Transverse colon (tissue), 3 donors: ENCODE results near the gene FAM83G.

ENCODE experiments used
- CTCF ChIP-seq, 5 experiments: fragments of 200-600 bp in 3 of 5; fragments of 450-650 bp in 2 of 5; sonication (generic) in 3 of 5; IDR thresholded peaks; 1 replicate in 2 of 5; 2 replicates in 3 of 5; pipeline ENCODE4 v1.5.1; 2016 to 2017; ENCODE audit warnings: antibody characterized with exemption in 5 of 5, inconsistent platforms in 3 of 5, mild to moderate bottlenecking in 2 of 5, moderate library complexity in 1 of 5
- POLR2A ChIP-seq: fragments of 450-650 bp; IDR thresholded peaks from one replicate; pipeline ENCODE4 v1.6.1; 2016; ENCODE audit warnings: antibody characterized with exemption, mild to moderate bottlenecking, moderate library complexity

- TF ChIP-seq CTCF (IDR thresholded peaks at IDR 0.05) (no peak), POLR2A (no peak)
Measured at GRCh38 chr17:18999911-19000310, 4.7 kb downstream of the FAM83G start.
